ENCODE results near the gene ZMAT5. TPM values are rescaled to one million over a fixed set of nuclear protein-coding genes. Genes with fewer than 3 reads are reported as not detected.

ZMAT5 gene
- total RNA-seq, 1 donor from 2014 or later = 24.4 TPM

- no peaks in the 10 kb centered on the region for H3K4me1 ChIP-seq (ENCODE audit: insufficient read depth, low read length)
- H3K79me2 ChIP-seq (ENCODE audit: insufficient read depth, low read length) = no peaks in the 10 kb centered on the region
- Mint-ChIP-seq H3K4me1 (ENCODE audit: low read depth, unreplicated experiment) (no peaks in the 10 kb centered on the region), H3K36me3 (ENCODE audit: low read depth, unreplicated experiment) (peaks cover 12% of the 10 kb centered on the region), H3K4me3 (ENCODE audit: unreplicated experiment) (no peak overlapping the region), H3K27ac (ENCODE audit: unreplicated experiment) (no peak overlapping the region), H3K27me3 (ENCODE audit: low read depth, unreplicated experiment) (no peaks in the 10 kb centered on the region), H3K9me3 (ENCODE audit: unreplicated experiment) (no peaks in the 10 kb centered on the region)
- H2AFZ ChIP-seq (ENCODE audit: low read depth, low read length) = no peak overlapping the region
- H4K20me1 ChIP-seq (ENCODE audit: insufficient read depth, low read length) = no peaks in the 10 kb centered on the region
- TF ChIP-seq EZH2 (IDR thresholded peaks at IDR 0.05; ENCODE audit: insufficient read depth, low read length) (no peak), CTCF (IDR thresholded peaks at IDR 0.05; ENCODE audit: insufficient read depth, low read depth, low read length) (no peak)
- H3K4me2 ChIP-seq (ENCODE audit: low read length) = no peak overlapping the region
- FAIRE-seq (no peak), DNase-seq (ENCODE audit: low read depth) (no peak)
- H3K36me3 ChIP-seq (ENCODE audit: insufficient read depth, low read length) = no peaks in the 10 kb centered on the region
- no peaks in the 10 kb centered on the region for H3K27me3 ChIP-seq (ENCODE audit: insufficient read depth, low read length)
- H3K9me3 ChIP-seq (ENCODE audit: insufficient read depth, low read depth, low read length) = no peaks in the 10 kb centered on the region
- no peak overlapping the region for H3K9ac ChIP-seq (ENCODE audit: low read length)
- H3K4me3 ChIP-seq (ENCODE audit: insufficient read depth, low read depth, low read length) = no peak overlapping the region
- no peak overlapping the region for H3K27ac ChIP-seq (ENCODE audit: low read depth, low read length)
Observed at GRCh38 chr22:29750029-29750428, 16.8 kb downstream of the ZMAT5 start.

- TF ChIP-seq EZH2 (IDR thresholded peaks at IDR 0.05; ENCODE audit: insufficient read depth, low read length) = no peak
- TF ChIP-seq CTCF (IDR thresholded peaks at IDR 0.05; ENCODE audit: insufficient read depth, low read depth, low read length) = no peak
- H4K20me1 ChIP-seq (ENCODE audit: insufficient read depth, low read length) = no peaks in the 10 kb centered on the region
- no peaks in the 10 kb centered on the region for H3K4me1 Mint-ChIP-seq (ENCODE audit: low read depth, unreplicated experiment)
- no peaks in the 10 kb centered on the region for H3K9me3 ChIP-seq (ENCODE audit: insufficient read depth, low read depth, low read length)
- H3K4me3 ChIP-seq (ENCODE audit: insufficient read depth, low read depth, low read length) = no peak overlapping the region
- no peaks in the 10 kb centered on the region for H3K79me2 ChIP-seq (ENCODE audit: insufficient read depth, low read length)
- H3K4me1 ChIP-seq (ENCODE audit: insufficient read depth, low read length) = no peaks in the 10 kb centered on the region
- no peak overlapping the region for H2AFZ ChIP-seq (ENCODE audit: low read depth, low read length)
- no peak overlapping the region for H3K27ac Mint-ChIP-seq (ENCODE audit: unreplicated experiment)
- no peak overlapping the region for H3K9ac ChIP-seq (ENCODE audit: low read length)
- H3K4me2 ChIP-seq (ENCODE audit: low read length) = no peak overlapping the region
- no peak overlapping the region for H3K27ac ChIP-seq (ENCODE audit: low read depth, low read length)
- no peak for DNase-seq (ENCODE audit: low read depth)
- FAIRE-seq = no peak
- no peaks in the 10 kb centered on the region for H3K27me3 ChIP-seq (ENCODE audit: insufficient read depth, low read length)
- H3K36me3 Mint-ChIP-seq (ENCODE audit: low read depth, unreplicated experiment) = peaks cover 11% of the 10 kb centered on the region
- no peaks in the 10 kb centered on the region for H3K36me3 ChIP-seq (ENCODE audit: insufficient read depth, low read length)
- H3K9me3 Mint-ChIP-seq (ENCODE audit: unreplicated experiment) = no peaks in the 10 kb centered on the region
- H3K27me3 Mint-ChIP-seq (ENCODE audit: low read depth, unreplicated experiment) = no peaks in the 10 kb centered on the region
- no peak overlapping the region for H3K4me3 Mint-ChIP-seq (ENCODE audit: unreplicated experiment)
Observed at GRCh38 chr22:29748248-29748893, 18.4 kb downstream of the ZMAT5 start.

GRCh38 chr22:29747832-29748231 is 19.0 kb downstream of the ZMAT5 start:
- H3K27ac Mint-ChIP-seq (ENCODE audit: unreplicated experiment) = no peak overlapping the region
- no peak for FAIRE-seq
- H3K36me3 Mint-ChIP-seq (ENCODE audit: low read depth, unreplicated experiment) = peaks cover 11% of the 10 kb centered on the region

More at GRCh38 chr22:29747832-29748231, 19.0 kb downstream of the ZMAT5 start:
- H3K4me3 Mint-ChIP-seq (ENCODE audit: unreplicated experiment) = no peak overlapping the region
- H4K20me1 ChIP-seq (ENCODE audit: insufficient read depth, low read length) = no peaks in the 10 kb centered on the region
- no peaks in the 10 kb centered on the region for H3K9me3 ChIP-seq (ENCODE audit: insufficient read depth, low read depth, low read length)
- H3K4me1 Mint-ChIP-seq (ENCODE audit: low read depth, unreplicated experiment) = no peaks in the 10 kb centered on the region
- no peak for TF ChIP-seq CTCF (IDR thresholded peaks at IDR 0.05; ENCODE audit: insufficient read depth, low read depth, low read length)
- TF ChIP-seq EZH2 (IDR thresholded peaks at IDR 0.05; ENCODE audit: insufficient read depth, low read length) = no peak
- H3K27me3 Mint-ChIP-seq (ENCODE audit: low read depth, unreplicated experiment) = no peaks in the 10 kb centered on the region
- H3K27ac ChIP-seq (ENCODE audit: low read depth, low read length) = no peak overlapping the region
- no peaks in the 10 kb centered on the region for H3K79me2 ChIP-seq (ENCODE audit: insufficient read depth, low read length)
- H2AFZ ChIP-seq (ENCODE audit: low read depth, low read length) = no peak overlapping the region
- no peaks in the 10 kb centered on the region for H3K9me3 Mint-ChIP-seq (ENCODE audit: unreplicated experiment)
- H3K27me3 ChIP-seq (ENCODE audit: insufficient read depth, low read length) = no peaks in the 10 kb centered on the region
- DNase-seq (ENCODE audit: low read depth) = no peak
- H3K4me2 ChIP-seq (ENCODE audit: low read length) = no peak overlapping the region
- no peak overlapping the region for H3K4me3 ChIP-seq (ENCODE audit: insufficient read depth, low read depth, low read length)
- H3K4me1 ChIP-seq (ENCODE audit: insufficient read depth, low read length) = no peaks in the 10 kb centered on the region
- H3K36me3 ChIP-seq (ENCODE audit: insufficient read depth, low read length) = no peaks in the 10 kb centered on the region
- H3K9ac ChIP-seq (ENCODE audit: low read length) = no peak overlapping the region

Data from astrocyte (in vitro differentiated cells and primary cell).